ENCODE measurements around the gene HMGCS1. TPM values are rescaled to one million over a fixed set of nuclear protein-coding genes. Genes with fewer than 3 reads are reported as not detected.

HMGCS1 gene
- total and polyA plus RNA-seq, 4 donors: 91.9 to 360 (median 164) TPM

- DNase-seq: no peak
- TF ChIP-seq, protein P1, sequence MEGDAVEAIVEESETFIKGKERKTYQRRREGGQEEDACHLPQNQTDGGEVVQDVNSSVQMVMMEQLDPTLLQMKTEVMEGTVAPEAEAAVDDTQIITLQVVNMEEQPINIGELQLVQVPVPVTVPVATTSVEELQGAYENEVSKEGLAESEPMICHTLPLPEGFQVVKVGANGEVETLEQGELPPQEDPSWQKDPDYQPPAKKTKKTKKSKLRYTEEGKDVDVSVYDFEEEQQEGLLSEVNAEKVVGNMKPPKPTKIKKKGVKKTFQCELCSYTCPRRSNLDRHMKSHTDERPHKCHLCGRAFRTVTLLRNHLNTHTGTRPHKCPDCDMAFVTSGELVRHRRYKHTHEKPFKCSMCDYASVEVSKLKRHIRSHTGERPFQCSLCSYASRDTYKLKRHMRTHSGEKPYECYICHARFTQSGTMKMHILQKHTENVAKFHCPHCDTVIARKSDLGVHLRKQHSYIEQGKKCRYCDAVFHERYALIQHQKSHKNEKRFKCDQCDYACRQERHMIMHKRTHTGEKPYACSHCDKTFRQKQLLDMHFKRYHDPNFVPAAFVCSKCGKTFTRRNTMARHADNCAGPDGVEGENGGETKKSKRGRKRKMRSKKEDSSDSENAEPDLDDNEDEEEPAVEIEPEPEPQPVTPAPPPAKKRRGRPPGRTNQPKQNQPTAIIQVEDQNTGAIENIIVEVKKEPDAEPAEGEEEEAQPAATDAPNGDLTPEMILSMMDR (IDR thresholded peaks at IDR 0.05; ENCODE audit: control extremely low read depth, extremely low read depth): no peak
- Histone ChIP-seq H3K4me3 (no peak overlapping the region), H3K9ac (ENCODE audit: insufficient read depth in 1 of 2, low read length in 2 of 2) (no peak overlapping the region), H3K27me3 (ENCODE audit: control insufficient read depth in 3 of 3, insufficient read depth in 3 of 3, low read length in 2 of 3) (peaks cover 0 to 28% (median 0%) of the 10 kb centered on the region in 3 donors), H3K36me3 (ENCODE audit: control insufficient read depth in 4 of 4, insufficient read depth in 4 of 4, low read length in 4 of 4) (no peaks in the 10 kb centered on the region), H3K9me3 (ENCODE audit: control insufficient read depth in 4 of 4, insufficient read depth in 3 of 4, low read length in 3 of 4) (peaks cover 0 to 2% (median 0%) of the 10 kb centered on the region in 4 donors), H3K27ac (ENCODE audit: low read depth in 1 of 2, low read length in 1 of 2) (no peak overlapping the region), H3K4me1 (ENCODE audit: control insufficient read depth in 5 of 5, insufficient read depth in 5 of 5, low read length in 5 of 5) (peaks cover 0 to 2% (median 0%) of the 10 kb centered on the region in 5 donors)
- ATAC-seq (ENCODE audit: insufficient read depth, low FRiP score): no peak
- 80 to 97% methylated on average over 1 of the region's 1 CpG for WGBS, 2 donors
These were observed 55.1 kb downstream of the HMGCS1 start for GRCh38 chr5:43258116-43258515.

- no peak overlapping the region for H3K4me3 ChIP-seq
- no peak overlapping the region for H3K27ac ChIP-seq (ENCODE audit: low read depth in 1 of 2, low read length in 1 of 2)
- peaks cover 0 to 31% (median 0%) of the 10 kb centered on the region in 3 donors for H3K27me3 ChIP-seq (ENCODE audit: control insufficient read depth in 3 of 3, insufficient read depth in 3 of 3, low read length in 2 of 3)
- peaks cover 0 to 2% (median 0%) of the 10 kb centered on the region in 4 donors for H3K9me3 ChIP-seq (ENCODE audit: control insufficient read depth in 4 of 4, insufficient read depth in 3 of 4, low read length in 3 of 4)
- no peak for ATAC-seq (ENCODE audit: insufficient read depth, low FRiP score)
- peaks cover 0 to 2% (median 0%) of the 10 kb centered on the region in 5 donors for H3K4me1 ChIP-seq (ENCODE audit: control insufficient read depth in 5 of 5, insufficient read depth in 5 of 5, low read length in 5 of 5)
- H3K36me3 ChIP-seq (ENCODE audit: control insufficient read depth in 4 of 4, insufficient read depth in 4 of 4, low read length in 4 of 4): no peaks in the 10 kb centered on the region
- TF ChIP-seq, protein P1 (IDR thresholded peaks at IDR 0.05; ENCODE audit: control extremely low read depth, extremely low read depth): no peak
- H3K9ac ChIP-seq (ENCODE audit: insufficient read depth in 1 of 2, low read length in 2 of 2): no peak overlapping the region
- WGBS, 2 donors: 44 to 64% methylated on average over 2 of the region's 2 CpGs
- DNase-seq: no peak
These were observed 56.8 kb downstream of the HMGCS1 start for GRCh38 chr5:43256261-43256966.

GRCh38 chr5:43255704-43256103 is 57.5 kb downstream of the HMGCS1 start:
- no peak for ATAC-seq (ENCODE audit: insufficient read depth, low FRiP score)

More at GRCh38 chr5:43255704-43256103, 57.5 kb downstream of the HMGCS1 start:
- WGBS, 2 donors: 79 to 85% methylated on average over 2 of the region's 2 CpGs
- Histone ChIP-seq H3K4me1 (ENCODE audit: control insufficient read depth in 5 of 5, insufficient read depth in 5 of 5, low read length in 5 of 5) (peaks cover 0 to 2% (median 0%) of the 10 kb centered on the region in 5 donors), H3K27me3 (ENCODE audit: control insufficient read depth in 3 of 3, insufficient read depth in 3 of 3, low read length in 2 of 3) (peaks cover 0 to 37% (median 0%) of the 10 kb centered on the region in 3 donors), H3K4me3 (no peak overlapping the region), H3K9ac (ENCODE audit: insufficient read depth in 1 of 2, low read length in 2 of 2) (no peak overlapping the region), H3K36me3 (ENCODE audit: control insufficient read depth in 4 of 4, insufficient read depth in 4 of 4, low read length in 4 of 4) (no peaks in the 10 kb centered on the region), H3K27ac (ENCODE audit: low read depth in 1 of 2, low read length in 1 of 2) (no peak overlapping the region), H3K9me3 (ENCODE audit: control insufficient read depth in 4 of 4, insufficient read depth in 3 of 4, low read length in 3 of 4) (peaks cover 0 to 2% (median 0%) of the 10 kb centered on the region in 4 donors)
- no peak for DNase-seq
- TF ChIP-seq, protein P1 (IDR thresholded peaks at IDR 0.05; ENCODE audit: control extremely low read depth, extremely low read depth): no peak

All from lung (tissue), 12 donors.